Measurements from ENCODE around the gene DNAH8. TPM values are rescaled to one million over a fixed set of nuclear protein-coding genes. Genes with fewer than 3 reads are reported as not detected.
A peak's percentile ranks its signal among the peaks of the same experiment; 100 is the strongest.

The DNAH8 gene
- total and polyA plus RNA-seq, 2 donors from 2014 or later = 0.50 TPM; not detected in 1

GRCh38 chr6:39068391-39068790 lies 353.3 kb downstream of the DNAH8 start:
- Histone ChIP-seq H3K9ac (ENCODE audit: low read length in 3 of 3) (no peak overlapping the region), H3K9me3 (ENCODE audit: control insufficient read depth in 2 of 3, insufficient read depth in 1 of 3, low read length in 3 of 3) (peaks cover 0 to 2% (median 0%) of the 10 kb centered on the region in 3 donors), H3K4me3 (ENCODE audit: low read length in 3 of 3) (no peak overlapping the region), H3K4me1 (ENCODE audit: control insufficient read depth in 2 of 3, insufficient read depth in 2 of 3, low read depth in 1 of 3, low read length in 3 of 3) (no peaks in the 10 kb centered on the region), H3K36me3 (ENCODE audit: control insufficient read depth in 2 of 3, insufficient read depth in 3 of 3, low read length in 3 of 3) (no peaks in the 10 kb centered on the region), H3K27me3 (ENCODE audit: control insufficient read depth, insufficient read depth, low read length) (no peaks in the 10 kb centered on the region), H3K27ac (ENCODE audit: low read depth in 2 of 2, low read length in 2 of 2) (no peak overlapping the region)
- intact Hi-C loops (cut with DNase I) = no loop called here
- DNase-seq = no peak
- no peak for FAIRE-seq
- TF ChIP-seq CTCF (IDR thresholded peaks at IDR 0.05; ENCODE audit: borderline replicate concordance, extremely low read depth, insufficient read depth) = no peak

- Histone ChIP-seq H3K27me3 (ENCODE audit: control insufficient read depth, insufficient read depth, low read length) (no peaks in the 10 kb centered on the region), H3K4me3 (ENCODE audit: low read length in 3 of 3) (no peak overlapping the region), H3K36me3 (ENCODE audit: control insufficient read depth in 2 of 3, insufficient read depth in 3 of 3, low read length in 3 of 3) (no peaks in the 10 kb centered on the region), H3K4me1 (ENCODE audit: control insufficient read depth in 2 of 3, insufficient read depth in 2 of 3, low read depth in 1 of 3, low read length in 3 of 3) (no peaks in the 10 kb centered on the region), H3K9me3 (ENCODE audit: control insufficient read depth in 2 of 3, insufficient read depth in 1 of 3, low read length in 3 of 3) (peaks cover 0 to 2% (median 0%) of the 10 kb centered on the region in 3 donors), H3K27ac (ENCODE audit: low read depth in 2 of 2, low read length in 2 of 2) (no peak overlapping the region), H3K9ac (ENCODE audit: low read length in 3 of 3) (no peak overlapping the region)
- peak in 1 of 5 donors; percentile 7 for DNase-seq
- TF ChIP-seq CTCF (IDR thresholded peaks at IDR 0.05; ENCODE audit: borderline replicate concordance, extremely low read depth, insufficient read depth) = no peak
- intact Hi-C loops (cut with DNase I) = no loop called here
- no peak for FAIRE-seq
Observed at GRCh38 chr6:39072830-39073229, 357.7 kb downstream of the DNAH8 start.

GRCh38 chr6:39073471-39074355 lies 358.6 kb downstream of the DNAH8 start:
- Histone ChIP-seq H3K27me3 (ENCODE audit: control insufficient read depth, insufficient read depth, low read length) (no peaks in the 10 kb centered on the region), H3K36me3 (ENCODE audit: control insufficient read depth in 2 of 3, insufficient read depth in 3 of 3, low read length in 3 of 3) (no peaks in the 10 kb centered on the region), H3K27ac (ENCODE audit: low read depth in 2 of 2, low read length in 2 of 2) (no peak overlapping the region), H3K9me3 (ENCODE audit: control insufficient read depth in 2 of 3, insufficient read depth in 1 of 3, low read length in 3 of 3) (peaks cover 0 to 2% (median 0%) of the 10 kb centered on the region in 3 donors), H3K4me3 (ENCODE audit: low read length in 3 of 3) (no peak overlapping the region), H3K4me1 (ENCODE audit: control insufficient read depth in 2 of 3, insufficient read depth in 2 of 3, low read depth in 1 of 3, low read length in 3 of 3) (no peaks in the 10 kb centered on the region), H3K9ac (ENCODE audit: low read length in 3 of 3) (no peak overlapping the region)
- TF ChIP-seq CTCF (IDR thresholded peaks at IDR 0.05; ENCODE audit: borderline replicate concordance, extremely low read depth, insufficient read depth) = no peak
- FAIRE-seq = no peak
- DNase-seq = no peak
- intact Hi-C loops (cut with DNase I) = no loop called here

Data from kidney (tissue), 14 donors.